SK-N-SH (cell line): ENCODE results near the gene SRF. TPM values are rescaled to one million over a fixed set of nuclear protein-coding genes. Genes with fewer than 3 reads are reported as not detected.
A peak's percentile ranks its signal among the peaks of the same experiment; 100 is the strongest.

ENCODE experiments used
- CTCF ChIA-PET: fragments of 300-600, 350-600 bp; formaldehyde crosslinking; extraction: SDS; loops from one replicate; lab custom pipeline; 2021; lab: Yijun Ruan, JAX
- POLR2A ChIA-PET: fragments of 350-600 bp; sonication (Branson Sonifier 250); formaldehyde crosslinking; extraction: SDS; loops from one replicate; lab custom pipeline; 2020; ENCODE audit warnings: antibody characterized with exemption, inconsistent platforms; lab: Yijun Ruan, JAX
- DNase-seq: peaks from one replicate; pipeline ENCODE4 v3.0.0; 2012
- H2AFZ ChIP-seq: fragments of 200-600 bp; sonication (generic); 2 replicates; pipeline ENCODE4 v1.8.1; 2016; ENCODE audit warnings: antibody characterized with exemption, mild to moderate bottlenecking, low read depth
- H3F3A ChIP-seq: fragments of 200-600 bp; sonication (generic); replicated peaks from 2 replicates; pipeline ENCODE3; 2016; ENCODE audit warnings: antibody characterized with exemption, mild to moderate bottlenecking; ENCODE audit not compliant: insufficient read depth
- H3K27ac ChIP-seq, 2 experiments: fragments of 200-500 bp in 1 of 2; fragments of 200-600 bp in 1 of 2; sonication (Bioruptor generic) in 1 of 2; sonication (generic), shearing (Covaris generic) in 1 of 2; 2 replicates each; pipeline versions ENCODE4 v1.5.1 to v1.6.1; 2014 to 2016; ENCODE audit warnings: low read depth in 2 of 2, inconsistent platforms in 1 of 2, low read length in 1 of 2, mild to moderate bottlenecking in 1 of 2, mixed read lengths in 1 of 2
- H3K27me3 ChIP-seq: fragments of 200-600 bp; sonication (generic), shearing (Covaris generic); 2 replicates; pipeline ENCODE4 v1.6.1; 2016; ENCODE audit warnings: mixed run types; ENCODE audit not compliant: insufficient read depth
- H3K36me3 ChIP-seq, 2 experiments: fragments of 200-500 bp in 1 of 2; fragments of 200-600 bp in 1 of 2; sonication (Bioruptor generic) in 1 of 2; sonication (generic) in 1 of 2; replicated peaks in 1 of 2; 2 replicates each; pipeline versions ENCODE3 to v1.5.1; 2014 to 2016; ENCODE audit warnings: low read length in 1 of 2, mild to moderate bottlenecking in 1 of 2; ENCODE audit not compliant: insufficient read depth in 2 of 2, control insufficient read depth in 1 of 2
- H3K4me1 ChIP-seq, 2 experiments: fragments of 200-500 bp in 1 of 2; fragments of 200-600 bp in 1 of 2; sonication (Bioruptor generic) in 1 of 2; sonication (generic), shearing (Covaris generic) in 1 of 2; 2 replicates each; pipeline versions ENCODE4 v1.5.1 to v1.6.1; 2014 to 2016; ENCODE audit warnings: low read depth in 1 of 2, low read length in 1 of 2, mixed run types in 1 of 2; ENCODE audit not compliant: insufficient read depth in 2 of 2, control insufficient read depth in 1 of 2
- H3K4me2 ChIP-seq: fragments of 200-600 bp; sonication (generic), shearing (Covaris generic); 2 replicates; pipeline ENCODE4 v1.6.1; 2017; ENCODE audit warnings: mixed run types
- H3K4me3 ChIP-seq, 2 experiments: fragments of 200-500 bp in 1 of 2; fragments of 200-600 bp in 1 of 2; sonication (Bioruptor generic) in 1 of 2; sonication (generic), shearing (Covaris generic) in 1 of 2; 2 replicates each; pipeline versions ENCODE4 v1.5.1 to v1.8.1; 2014 to 2016; ENCODE audit warnings: low read depth in 2 of 2, inconsistent platforms in 1 of 2, low read length in 1 of 2, mild to moderate bottlenecking in 1 of 2, mixed read lengths in 1 of 2, moderate library complexity in 1 of 2
- H3K79me2 ChIP-seq: fragments of 200-600 bp; sonication (generic); 2 replicates; pipeline ENCODE4 v1.8.1; 2017; ENCODE audit warnings: mild to moderate bottlenecking; ENCODE audit not compliant: insufficient read depth
- H3K9ac ChIP-seq: fragments of 200-600 bp; sonication (generic); 2 replicates; pipeline ENCODE4 v1.6.1; 2017; ENCODE audit warnings: mixed run types
- H3K9me2 ChIP-seq: fragments of 200-600 bp; sonication (generic); 2 replicates; pipeline ENCODE4 v1.6.1; 2017; ENCODE audit warnings: mixed run types
- H3K9me3 ChIP-seq: fragments of 200-600 bp; sonication (generic); 2 replicates; pipeline ENCODE4 v1.6.1; 2017; ENCODE audit warnings: mixed run types, mild to moderate bottlenecking, moderate library complexity
- H4K20me1 ChIP-seq: fragments of 200-600 bp; sonication (generic); 2 replicates; pipeline ENCODE4 v1.6.1; 2017; ENCODE audit warnings: mild to moderate bottlenecking, mixed run types; ENCODE audit not compliant: insufficient read depth
- ELF1 ChIP-seq: IDR thresholded peaks from 2 replicates; pipeline ENCODE4 v1.4.0; 2012
- EP300 ChIP-seq, 2 experiments: IDR thresholded peaks; 2 replicates each; pipeline versions ENCODE4 v1.4.0 to v1.6.1; 2012; ENCODE audit warnings: borderline replicate concordance in 1 of 2, low read depth in 1 of 2, low read length in 1 of 2
- EZH2phosphoT487 ChIP-seq: fragments of 200-600 bp; sonication (generic); IDR thresholded peaks from 2 replicates; pipeline ENCODE4 v1.6.1; 2017; ENCODE audit warnings: low read depth, mixed run types, mild to moderate bottlenecking, antibody characterized with exemption, moderate library complexity, borderline replicate concordance
- FOXJ3 ChIP-seq: sonication (generic); formaldehyde crosslinking; IDR thresholded peaks from 2 replicates; pipeline ENCODE4 v1.5.1; 2020; ENCODE audit warnings: mild to moderate bottlenecking, missing genetic modification reagents
- FOXM1 ChIP-seq: IDR thresholded peaks from 2 replicates; pipeline ENCODE4 v1.4.0; 2012; ENCODE audit warnings: low read depth, mild to moderate bottlenecking
- GATA2 ChIP-seq: sonication (generic); formaldehyde crosslinking; IDR thresholded peaks from 2 replicates; pipeline ENCODE4 v1.5.0; 2020; ENCODE audit warnings: mild to moderate bottlenecking, missing genetic modification reagents
- MEF2A ChIP-seq: IDR thresholded peaks from 2 replicates; pipeline ENCODE4 v1.4.0; 2012; ENCODE audit warnings: low read depth, borderline replicate concordance
- MXI1 ChIP-seq: IDR thresholded peaks from 2 replicates; pipeline ENCODE4 v1.6.1; 2012; ENCODE audit warnings: mild to moderate bottlenecking, low read depth, low read length, improper control_type of control experiment
- NFIC ChIP-seq: IDR thresholded peaks from 2 replicates; pipeline ENCODE4 v1.4.0; 2012; ENCODE audit warnings: borderline replicate concordance
- RAD21 ChIP-seq: IDR thresholded peaks from 2 replicates; pipeline ENCODE4 v1.6.1; 2012; ENCODE audit warnings: mild to moderate bottlenecking, low read length
- RCOR1 ChIP-seq: fragments of 150-350 bp; IDR thresholded peaks from 2 replicates; pipeline ENCODE4 v1.6.1; 2017; ENCODE audit warnings: antibody characterized with exemption, low read length
- RFX5 ChIP-seq: IDR thresholded peaks from 2 replicates; pipeline ENCODE4 v1.6.1; 2012; ENCODE audit warnings: mild to moderate bottlenecking, improper control_type of control experiment, low read length
- RXRA ChIP-seq: IDR thresholded peaks from 2 replicates; pipeline ENCODE4 v1.4.0; 2012; ENCODE audit warnings: low read depth, mild to moderate bottlenecking, borderline replicate concordance
- SIN3A ChIP-seq: IDR thresholded peaks from 2 replicates; pipeline ENCODE4 v1.6.1; 2012; ENCODE audit warnings: low read depth, mild to moderate bottlenecking, low read length, moderate library complexity, borderline replicate concordance
- TAF1 ChIP-seq: IDR thresholded peaks from 2 replicates; pipeline ENCODE4 v1.6.1; 2012; ENCODE audit warnings: low read depth, mild to moderate bottlenecking, low read length, moderate library complexity, borderline replicate concordance
- YY1 ChIP-seq: IDR thresholded peaks from 2 replicates; pipeline ENCODE4 v1.4.0; 2012; ENCODE audit warnings: low read depth, mild to moderate bottlenecking
- WGBS: methylation state at CpG from one replicate; pipeline ENCODE4 v1.1.6; 2017; ENCODE audit warnings: low lambda C conversion rate; 5-methylcytosine and 5-hydroxymethylcytosine counted together
- polyA plus RNA-seq, 3 experiments: library from polyadenylated mRNA; depleted of rRNA; stranded (reverse); fragments of >200 nt; gene quantifications; 2 replicates each; pipeline ENCODE4 v1.2.3, GENCODE V29; 2012
- TF ChIP-seq, protein P1 (sequence below): IDR thresholded peaks from 2 replicates; pipeline ENCODE4 v1.4.0; 2012; ENCODE audit warnings: low read depth, borderline replicate concordance
- TF ChIP-seq, protein P2 (sequence below): fragments of 150-350 bp; IDR thresholded peaks from 2 replicates; pipeline ENCODE4 v1.6.1; 2017; ENCODE audit warnings: antibody characterized with exemption, low read length, low read depth, borderline replicate concordance
- TF ChIP-seq, protein P3 (sequence below): IDR thresholded peaks from 2 replicates; pipeline ENCODE4; 2012
- TF ChIP-seq, protein P4 (sequence below): fragments of 200-600 bp; sonication (generic); IDR thresholded peaks from 2 replicates; pipeline ENCODE4 v1.6.1; 2017; ENCODE audit warnings: antibody characterized with exemption, mild to moderate bottlenecking, moderate library complexity

The SRF gene
- polyA plus RNA-seq, 1 of the 3 experiments (the other 2 are of a cell fraction) = 31.7 TPM

DNA sequence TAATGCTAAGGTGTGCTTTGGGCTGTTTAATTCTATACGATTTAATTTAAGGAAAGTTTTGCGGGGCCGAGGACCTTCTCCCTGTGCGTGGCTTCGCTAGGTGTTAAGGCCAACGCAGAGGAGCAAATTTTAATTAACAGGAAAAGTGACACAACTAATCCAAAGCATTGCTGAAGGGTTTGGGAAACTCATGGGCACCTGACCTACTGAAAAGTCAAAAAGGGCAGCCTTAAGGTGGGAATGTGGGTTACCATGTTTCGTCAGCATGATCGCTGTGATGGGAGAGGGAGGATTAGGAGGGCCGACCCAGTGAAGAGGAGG lies 10.5 kb downstream of the SRF start:
- Histone ChIP-seq H3F3A (peaks cover 8% of the 10 kb centered on the region), H3K4me1 (peaks cover 4 to 19% of the 10 kb centered on the region in 2 experiments; a peak in 2 of 4 replicates), H4K20me1 (no peaks in the 10 kb centered on the region), H3K27ac (peak overlapping the region; percentile 56 to 84; a peak in 3 of 4 replicates), H3K79me2 (peaks cover 30% of the 10 kb centered on the region; the same call in 1 of the 2 replicates), H3K9ac (peak overlapping the region; percentile 62), H3K9me3 (no peaks in the 10 kb centered on the region), H3K4me3 (peak overlapping the region; percentile 56 to 72), H2AFZ (peak overlapping the region; percentile 88; the same call in 1 of the 2 replicates), H3K36me3 (peaks cover 22 to 59% of the 10 kb centered on the region in 2 experiments), H3K27me3 (no peaks in the 10 kb centered on the region), H3K4me2 (peak overlapping the region; percentile 80), H3K9me2 (no peaks in the 10 kb centered on the region)
- DNase-seq = no peak
- ChIA-PET POLR2A (interaction anchor here (0.6 to 1.3 kb wide), 5 partner anchors 10 to 187 kb away, joined by 3 to 4 read pairs (median 3); partner anchors contain the start of gene DNPH1), CTCF (interaction anchor here (1.1 to 1.2 kb wide), 2 partner anchors 11 to 38 kb away, joined by 4 to 5 read pairs; partner anchors contain the start of gene SRF)
- TF ChIP-seq YY1 (no peak), MXI1 (no peak), RAD21 (no peak), RXRA (no peak), EZH2phosphoT487 (no peak), NFIC (no peak), EP300 (IDR thresholded peaks at IDR 0.05; ENCODE audit: borderline replicate concordance in 1 of 2, low read depth in 1 of 2, low read length in 1 of 2) (no peak), MEF2A (no peak), RFX5 (no peak), SIN3A (no peak), FOXJ3 (no peak)
- TF ChIP-seq, protein P1, sequence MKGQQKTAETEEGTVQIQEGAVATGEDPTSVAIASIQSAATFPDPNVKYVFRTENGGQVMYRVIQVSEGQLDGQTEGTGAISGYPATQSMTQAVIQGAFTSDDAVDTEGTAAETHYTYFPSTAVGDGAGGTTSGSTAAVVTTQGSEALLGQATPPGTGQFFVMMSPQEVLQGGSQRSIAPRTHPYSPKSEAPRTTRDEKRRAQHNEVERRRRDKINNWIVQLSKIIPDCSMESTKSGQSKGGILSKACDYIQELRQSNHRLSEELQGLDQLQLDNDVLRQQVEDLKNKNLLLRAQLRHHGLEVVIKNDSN = no peak
- 50% methylated on average over 9 of the region's 9 CpGs for WGBS

DNA sequence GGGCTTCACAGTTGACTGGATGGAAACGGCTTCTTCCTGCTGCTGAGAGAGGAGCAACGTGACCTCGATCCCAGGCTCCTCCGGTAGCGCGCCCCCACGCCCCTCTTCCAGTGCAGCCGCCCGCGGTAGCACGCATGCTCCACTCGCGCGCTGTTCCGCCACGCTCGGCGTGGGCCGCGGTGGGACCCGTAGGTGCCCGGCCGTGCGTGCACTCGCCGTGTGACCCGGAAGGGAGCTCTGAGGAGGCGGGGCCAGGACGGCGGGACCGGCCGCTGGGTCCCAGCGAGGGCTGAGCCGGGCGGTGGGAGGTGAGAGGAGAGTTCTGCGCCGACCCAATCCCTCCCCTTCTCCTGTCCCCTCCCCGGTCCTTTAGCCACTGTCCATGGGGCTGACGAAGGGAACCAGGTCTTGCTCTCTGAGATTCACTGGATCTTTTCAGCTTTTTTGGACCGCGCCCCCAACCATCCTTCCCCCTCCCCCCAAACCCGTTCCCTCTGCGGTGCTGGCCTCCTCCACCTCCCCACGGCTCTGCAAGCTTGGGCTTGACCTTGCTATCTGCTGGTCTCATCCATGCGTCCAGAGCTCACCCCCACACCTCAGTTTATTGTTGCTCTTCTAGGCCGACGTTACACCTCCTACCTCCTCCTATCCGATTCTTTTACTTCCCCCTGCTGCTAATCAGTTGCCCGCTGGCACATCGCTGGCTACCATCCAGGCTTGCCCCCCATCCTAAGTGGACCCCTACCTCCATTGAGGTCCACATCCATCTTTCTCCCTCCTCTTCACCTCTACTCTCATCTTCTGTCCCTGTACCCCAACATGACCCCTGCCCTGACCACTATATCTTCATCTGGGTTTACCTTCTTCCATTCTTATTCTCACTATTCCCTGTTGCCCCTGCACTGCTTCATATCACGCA lies 11.1 kb downstream of the SRF start, which contains the start of gene CUL9:
TSS of gene CUL9 (plus strand) at position 255 of the 919 bp plus-strand sequence. CDS start 2,115 bp downstream, outside the sequence.
- peak; percentile 94 for DNase-seq
- ChIA-PET POLR2A (interaction anchor here (0.6 to 1.3 kb wide), 9 partner anchors 8 to 186 kb away, joined by 3 to 4 read pairs (median 3); partner anchors contain the start of gene DNPH1), CTCF (interaction anchor here (0.9 to 1.2 kb wide), 4 partner anchors 10 to 39 kb away, joined by 3 to 5 read pairs (median 4); partner anchors contain the start of gene SRF)
- H3K4me3 ChIP-seq = peak within 1 kb of the TSS; percentile 56 to 72
- no peaks in the 10 kb centered on the region for H3K27me3 ChIP-seq
- peak within 1 kb of the TSS; percentile 80 for H3K4me2 ChIP-seq
- H3K9me2 ChIP-seq = no peaks in the 10 kb centered on the region
- no peaks in the 10 kb centered on the region for H3K9me3 ChIP-seq
- peaks cover 4 to 19% of the 10 kb centered on the region in 2 experiments; a peak in 2 of 4 replicates for H3K4me1 ChIP-seq
- peaks cover 8% of the 10 kb centered on the region for H3F3A ChIP-seq
- no peaks in the 10 kb centered on the region for H4K20me1 ChIP-seq
- H3K36me3 ChIP-seq = peaks cover 22 to 62% of the 10 kb centered on the region in 2 experiments
- peak within 1 kb of the TSS; percentile 62 for H3K9ac ChIP-seq
- 2% methylated on average over 22 of the region's 51 CpGs for WGBS
- H2AFZ ChIP-seq = peak within 1 kb of the TSS; percentile 88; the same call in 1 of the 2 replicates
- H3K79me2 ChIP-seq = peaks cover 28% of the 10 kb centered on the region; the same call in 1 of the 2 replicates
- H3K27ac ChIP-seq = peak within 1 kb of the TSS; percentile 56 to 84; a peak in 3 of 4 replicates
- no peak for TF ChIP-seq EP300 (IDR thresholded peaks at IDR 0.05; ENCODE audit: borderline replicate concordance in 1 of 2, low read depth in 1 of 2, low read length in 1 of 2)
- peak; percentile 65 for TF ChIP-seq TAF1
- TF ChIP-seq FOXJ3 = no peak
- no peak for TF ChIP-seq RCOR1
- TF ChIP-seq NFIC = no peak
- no peak for TF ChIP-seq YY1
- TF ChIP-seq, protein P2, sequence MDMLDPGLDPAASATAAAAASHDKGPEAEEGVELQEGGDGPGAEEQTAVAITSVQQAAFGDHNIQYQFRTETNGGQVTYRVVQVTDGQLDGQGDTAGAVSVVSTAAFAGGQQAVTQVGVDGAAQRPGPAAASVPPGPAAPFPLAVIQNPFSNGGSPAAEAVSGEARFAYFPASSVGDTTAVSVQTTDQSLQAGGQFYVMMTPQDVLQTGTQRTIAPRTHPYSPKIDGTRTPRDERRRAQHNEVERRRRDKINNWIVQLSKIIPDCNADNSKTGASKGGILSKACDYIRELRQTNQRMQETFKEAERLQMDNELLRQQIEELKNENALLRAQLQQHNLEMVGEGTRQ = no peak
- no peak for TF ChIP-seq GATA2 (CRISPR knock-in tag)
- TF ChIP-seq MXI1 = peak; percentile 85
- TF ChIP-seq, protein P3, sequence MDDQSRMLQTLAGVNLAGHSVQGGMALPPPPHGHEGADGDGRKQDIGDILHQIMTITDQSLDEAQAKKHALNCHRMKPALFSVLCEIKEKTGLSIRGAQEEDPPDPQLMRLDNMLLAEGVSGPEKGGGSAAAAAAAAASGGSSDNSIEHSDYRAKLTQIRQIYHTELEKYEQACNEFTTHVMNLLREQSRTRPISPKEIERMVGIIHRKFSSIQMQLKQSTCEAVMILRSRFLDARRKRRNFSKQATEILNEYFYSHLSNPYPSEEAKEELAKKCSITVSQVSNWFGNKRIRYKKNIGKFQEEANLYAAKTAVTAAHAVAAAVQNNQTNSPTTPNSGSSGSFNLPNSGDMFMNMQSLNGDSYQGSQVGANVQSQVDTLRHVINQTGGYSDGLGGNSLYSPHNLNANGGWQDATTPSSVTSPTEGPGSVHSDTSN = peak; percentile 43
- no peak for TF ChIP-seq FOXM1
- no peak for TF ChIP-seq RXRA
- peak; percentile 97 for TF ChIP-seq ELF1
- TF ChIP-seq RAD21 = no peak
- TF ChIP-seq, protein P4, sequence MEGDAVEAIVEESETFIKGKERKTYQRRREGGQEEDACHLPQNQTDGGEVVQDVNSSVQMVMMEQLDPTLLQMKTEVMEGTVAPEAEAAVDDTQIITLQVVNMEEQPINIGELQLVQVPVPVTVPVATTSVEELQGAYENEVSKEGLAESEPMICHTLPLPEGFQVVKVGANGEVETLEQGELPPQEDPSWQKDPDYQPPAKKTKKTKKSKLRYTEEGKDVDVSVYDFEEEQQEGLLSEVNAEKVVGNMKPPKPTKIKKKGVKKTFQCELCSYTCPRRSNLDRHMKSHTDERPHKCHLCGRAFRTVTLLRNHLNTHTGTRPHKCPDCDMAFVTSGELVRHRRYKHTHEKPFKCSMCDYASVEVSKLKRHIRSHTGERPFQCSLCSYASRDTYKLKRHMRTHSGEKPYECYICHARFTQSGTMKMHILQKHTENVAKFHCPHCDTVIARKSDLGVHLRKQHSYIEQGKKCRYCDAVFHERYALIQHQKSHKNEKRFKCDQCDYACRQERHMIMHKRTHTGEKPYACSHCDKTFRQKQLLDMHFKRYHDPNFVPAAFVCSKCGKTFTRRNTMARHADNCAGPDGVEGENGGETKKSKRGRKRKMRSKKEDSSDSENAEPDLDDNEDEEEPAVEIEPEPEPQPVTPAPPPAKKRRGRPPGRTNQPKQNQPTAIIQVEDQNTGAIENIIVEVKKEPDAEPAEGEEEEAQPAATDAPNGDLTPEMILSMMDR = no peak
